KBM-7 (cell line): ENCODE data around the gene GPER1.

Source experiments
- DNase-seq: peaks from one replicate; pipeline ENCODE4 v3.0.0-alpha.2; 2015
- in situ Hi-C: fragments of 300-500 bp; cut with MboI; formaldehyde crosslinking; loops from 2 replicates; pipeline ENCODE4 v1.14.3; 2020; ENCODE audit warnings: low sequenced_read_pairs, low pct_unique_long_range_greater_than_20kb, mixed read lengths

GPER1 gene

DNA sequence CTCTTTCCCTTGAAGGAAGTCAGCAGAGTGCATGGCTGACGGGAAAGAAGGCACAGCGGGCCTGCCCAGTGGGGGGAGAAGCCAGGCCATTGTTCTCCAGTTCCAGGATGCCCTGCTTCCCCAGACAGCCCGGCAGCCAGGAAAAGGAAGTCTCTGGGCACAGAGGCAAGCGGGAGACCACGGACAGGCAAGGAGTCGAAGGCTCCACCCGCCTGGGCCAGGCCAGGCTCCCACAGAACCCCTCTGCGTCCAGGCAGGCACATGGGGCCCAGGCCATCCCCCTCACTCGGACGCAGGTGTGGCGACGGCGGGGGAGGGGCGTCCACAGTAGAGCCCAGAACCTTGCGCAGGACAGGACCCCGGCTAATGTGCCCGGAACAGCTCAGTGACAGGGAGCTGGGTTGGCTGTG is 34.9 kb upstream of the GPER1 start:
- DNase-seq: peak; percentile 54

DNA sequence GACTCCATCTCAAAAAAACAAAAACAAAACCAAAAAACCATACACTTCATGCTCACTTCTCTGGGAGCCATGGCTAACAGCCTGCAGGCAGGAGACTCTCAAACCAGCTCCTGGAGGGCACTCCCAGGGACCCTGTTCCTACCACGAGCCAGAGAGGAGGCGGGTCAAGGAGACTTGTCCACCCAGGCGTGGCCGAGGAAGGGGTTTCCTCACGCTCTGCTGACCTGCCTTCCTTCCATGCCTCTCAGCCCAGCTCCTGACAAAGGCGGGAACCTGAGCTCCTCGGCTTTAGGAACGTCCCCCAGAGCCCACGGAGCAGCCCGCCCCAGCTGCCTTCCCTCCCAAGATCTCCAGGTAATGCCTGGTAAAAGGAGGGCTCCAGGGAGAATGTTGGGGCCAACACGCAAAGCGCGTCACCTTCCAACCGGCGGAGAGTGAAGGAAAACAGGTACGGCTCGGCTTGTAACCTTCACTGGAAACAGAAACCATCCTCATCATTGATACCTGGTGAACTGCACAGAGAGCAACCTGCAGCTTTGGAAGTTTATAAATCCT is 34.0 kb upstream of the GPER1 start:
- in situ Hi-C loops: no loop called here
- no peak for DNase-seq

More for the DNA sequence above, 34.9 kb upstream of the GPER1 start:
- in situ Hi-C loops: no loop called here

- no peak for DNase-seq
- in situ Hi-C loops: no loop called here
Measured at GRCh38 chr7:1054438-1054837, 33.5 kb upstream of the GPER1 start.

DNA sequence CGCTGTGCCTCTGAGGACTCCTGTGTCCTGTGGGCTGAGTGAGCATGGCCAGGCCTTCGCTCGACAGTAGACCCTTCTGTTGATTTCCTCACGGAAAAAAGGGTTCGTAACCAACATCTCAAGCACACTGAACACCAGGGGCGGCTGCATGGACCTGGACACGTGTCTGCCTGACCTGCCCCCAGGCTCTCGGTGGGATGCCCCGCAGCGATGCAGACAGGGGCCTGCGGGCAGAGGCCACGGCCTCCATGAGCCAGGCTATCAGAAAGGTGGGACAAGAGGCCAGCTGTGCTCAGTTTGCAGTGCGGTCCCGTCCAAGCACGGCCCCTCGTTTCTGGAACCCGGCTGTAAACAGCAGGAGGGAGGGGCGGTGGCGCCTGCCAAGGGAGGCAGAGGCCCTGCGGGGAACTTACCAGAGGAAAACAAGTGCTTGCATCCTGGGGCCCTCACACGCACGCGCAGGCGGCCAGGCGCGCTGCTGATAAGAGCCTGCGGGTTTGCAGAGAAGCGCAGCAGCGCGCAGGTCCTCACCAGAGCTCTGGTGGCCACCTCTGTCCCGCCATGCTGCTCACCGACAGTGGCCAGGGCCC is 33.0 kb upstream of the GPER1 start:
- in situ Hi-C loops: no loop called here
- no peak for DNase-seq

DNA sequence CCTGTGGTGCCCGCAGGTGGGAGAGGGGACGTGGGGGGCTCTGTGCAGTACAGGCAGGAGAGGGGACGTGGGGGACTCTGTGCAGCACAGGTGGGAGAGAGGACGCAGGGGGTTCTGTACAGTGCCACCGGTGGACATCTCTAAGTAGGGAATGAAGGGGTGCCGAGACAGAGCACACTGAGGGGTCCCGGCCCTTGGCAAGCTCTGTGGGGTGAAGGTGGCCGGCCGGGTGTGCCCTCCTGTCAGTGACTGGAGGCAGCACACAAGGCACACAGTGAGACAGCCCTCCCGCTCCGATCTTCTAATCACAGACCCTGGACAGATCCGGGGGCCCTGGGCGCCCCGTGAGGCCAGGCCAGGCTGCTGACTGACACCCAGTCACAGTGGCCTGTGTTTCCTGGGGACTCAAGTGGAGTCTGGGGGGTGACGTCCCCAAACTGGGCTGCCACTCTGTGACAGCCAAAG is 32.4 kb upstream of the GPER1 start:
- in situ Hi-C loops: no loop called here
- no peak for DNase-seq

GRCh38 chr7:1055956-1056784 is 31.7 kb upstream of the GPER1 start:
- DNase-seq: no peak
- in situ Hi-C loops: no loop called here

GRCh38 chr7:1056785-1057410 is 31.0 kb upstream of the GPER1 start:
- no peak for DNase-seq
- in situ Hi-C loops: no loop called here

GRCh38 chr7:1057416-1058291 is 30.3 kb upstream of the GPER1 start:
- in situ Hi-C loops: no loop called here

DNA sequence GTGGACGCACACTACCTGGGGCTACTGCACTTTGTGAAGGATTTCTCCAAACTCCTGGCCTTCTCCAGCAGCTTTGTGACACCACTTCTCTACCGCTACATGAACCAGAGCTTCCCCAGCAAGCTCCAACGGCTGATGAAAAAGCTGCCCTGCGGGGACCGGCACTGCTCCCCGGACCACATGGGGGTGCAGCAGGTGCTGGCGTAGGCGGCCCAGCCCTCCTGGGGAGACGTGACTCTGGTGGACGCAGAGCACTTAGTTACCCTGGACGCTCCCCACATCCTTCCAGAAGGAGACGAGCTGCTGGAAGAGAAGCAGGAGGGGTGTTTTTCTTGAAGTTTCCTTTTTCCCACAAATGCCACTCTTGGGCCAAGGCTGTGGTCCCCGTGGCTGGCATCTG is 29.6 kb upstream of the GPER1 start:
- in situ Hi-C loops: no loop called here
- DNase-seq: no peak

More at GRCh38 chr7:1057416-1058291, 30.3 kb upstream of the GPER1 start:
- no peak for DNase-seq

- DNase-seq: no peak
- in situ Hi-C loops: no loop called here
Measured at GRCh38 chr7:1058821-1059199, 29.1 kb upstream of the GPER1 start.

- DNase-seq: no peak
- in situ Hi-C loops: no loop called here
Measured at GRCh38 chr7:1059200-1060091, 28.5 kb upstream of the GPER1 start.

DNA sequence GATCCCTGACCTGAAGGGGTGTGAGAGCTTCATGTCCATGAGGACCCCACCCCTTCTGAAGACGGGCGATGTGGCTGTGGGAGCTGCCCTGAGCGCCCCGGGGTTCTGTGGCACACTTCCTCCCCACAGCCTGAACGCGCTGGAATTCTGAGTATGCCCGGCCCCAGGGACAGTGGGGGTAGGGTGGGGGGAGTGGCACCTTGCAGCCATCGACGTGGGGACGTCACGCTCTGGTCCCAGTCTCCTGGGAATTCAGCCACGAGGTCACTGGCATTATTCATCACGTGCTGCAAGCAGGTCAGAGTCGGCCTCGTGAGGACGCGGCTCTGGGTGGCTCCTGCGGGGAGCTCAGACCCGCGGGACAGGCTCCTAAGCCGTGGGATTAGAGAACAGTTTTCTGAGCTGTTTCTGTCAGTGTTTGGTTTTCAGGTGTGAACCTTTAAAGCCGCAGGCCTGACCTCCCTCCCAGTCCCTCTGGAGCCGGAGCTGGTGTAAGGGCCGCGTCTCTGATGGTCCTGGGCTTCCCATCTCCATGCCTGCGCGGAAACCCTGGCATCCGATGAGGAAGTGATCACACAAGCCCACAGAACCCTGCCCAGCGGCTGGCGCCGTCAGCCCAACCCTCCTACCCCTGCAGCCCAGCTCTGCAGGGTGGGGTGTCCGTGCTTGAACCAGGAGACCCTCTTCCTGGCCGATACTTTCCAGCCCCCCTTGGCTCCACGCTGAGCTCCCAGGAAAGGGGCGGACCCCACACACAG is 27.4 kb upstream of the GPER1 start:
- in situ Hi-C loops: no loop called here
- DNase-seq: no peak

DNA sequence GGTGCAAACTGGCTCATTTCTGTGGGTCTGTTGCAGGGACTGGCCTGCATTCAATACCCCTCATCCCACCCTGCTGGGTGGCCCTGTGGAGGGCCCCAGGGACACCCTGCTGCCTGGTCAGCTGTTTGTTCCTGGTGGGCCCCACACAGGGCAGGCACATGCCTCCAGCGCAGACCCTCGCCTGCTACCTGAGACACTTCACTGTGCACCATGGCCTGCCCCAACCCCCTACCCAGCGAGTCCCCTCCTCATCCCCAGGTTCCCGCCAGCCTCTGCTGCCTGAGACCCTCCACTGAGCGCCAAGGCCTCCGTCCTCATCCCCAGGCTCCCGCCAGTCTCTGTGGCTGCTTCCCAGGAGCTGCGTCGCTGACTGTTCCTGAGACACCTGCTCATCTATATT is 26.7 kb upstream of the GPER1 start:
- no peak for DNase-seq
- in situ Hi-C loops: no loop called here

DNA sequence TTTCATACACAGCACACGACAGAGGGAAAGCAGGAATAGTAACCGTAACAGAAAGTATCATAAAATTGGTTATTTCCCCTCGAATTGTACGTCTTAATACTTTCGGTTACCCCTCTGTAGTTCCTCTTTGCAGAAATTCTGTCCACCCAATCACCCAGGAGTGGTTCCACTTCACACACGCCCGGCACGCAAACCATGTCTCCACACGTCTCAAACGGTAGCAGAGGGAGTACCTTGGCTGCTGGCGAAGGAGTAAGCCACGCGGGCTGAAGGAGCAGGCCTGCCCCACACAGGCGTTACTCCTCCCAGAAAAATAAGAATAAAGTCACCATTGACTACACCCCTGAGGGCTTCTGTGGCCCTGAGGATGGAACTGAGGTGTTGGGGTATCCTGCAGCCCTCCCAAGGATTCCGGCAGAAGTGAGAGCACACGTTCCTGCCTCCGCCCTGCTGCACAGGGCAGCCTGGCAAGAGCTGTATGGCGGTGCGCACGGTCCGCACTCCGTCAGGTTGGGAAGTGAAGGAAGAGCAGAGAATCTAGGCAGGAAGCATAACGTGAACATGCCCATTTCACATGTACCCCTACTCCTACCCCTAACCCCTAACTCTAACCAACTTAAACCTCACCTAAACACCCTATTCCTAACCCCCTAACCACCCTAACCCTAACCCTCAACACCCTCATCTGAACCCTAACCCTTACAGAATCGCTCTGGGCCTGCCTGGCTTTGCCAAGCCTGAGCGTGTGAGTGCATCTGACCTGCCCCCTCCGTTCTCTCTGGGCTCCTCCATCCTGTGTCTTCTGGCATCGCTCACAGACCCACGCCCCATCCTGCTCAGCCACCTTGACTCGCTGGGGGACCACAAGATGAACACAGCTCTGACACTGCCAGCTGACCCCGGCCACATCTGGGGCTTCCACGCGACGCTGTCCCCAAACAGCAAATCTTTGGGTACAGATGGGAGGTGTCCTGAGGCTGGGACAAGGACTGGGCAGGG is 25.3 kb upstream of the GPER1 start:
- DNase-seq: peak; percentile 85
- in situ Hi-C loops: no loop called here

DNA sequence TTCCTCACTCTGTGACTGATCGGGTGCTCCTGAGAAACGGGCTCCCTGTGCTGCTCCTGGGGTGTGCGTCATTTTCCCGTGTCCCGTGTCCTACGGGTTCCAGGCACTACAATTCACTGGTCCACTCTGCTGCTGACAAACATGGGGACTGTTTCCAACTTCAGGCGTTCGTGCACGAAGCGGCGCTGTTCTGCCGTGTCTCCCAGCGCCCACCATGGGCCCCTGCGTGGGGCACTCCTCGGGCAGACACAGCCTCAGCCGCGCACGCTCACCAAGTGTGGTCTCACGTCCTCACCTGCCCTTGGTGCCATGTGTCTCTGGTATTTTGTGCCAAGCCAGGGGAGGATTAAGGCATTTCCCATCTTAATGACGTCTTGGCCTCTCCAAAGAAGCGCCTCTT is 24.6 kb upstream of the GPER1 start:
- in situ Hi-C loops: no loop called here
- DNase-seq: no peak

- in situ Hi-C loops: no loop called here
Measured at GRCh38 chr7:1064581-1064980, 23.3 kb upstream of the GPER1 start.

DNA sequence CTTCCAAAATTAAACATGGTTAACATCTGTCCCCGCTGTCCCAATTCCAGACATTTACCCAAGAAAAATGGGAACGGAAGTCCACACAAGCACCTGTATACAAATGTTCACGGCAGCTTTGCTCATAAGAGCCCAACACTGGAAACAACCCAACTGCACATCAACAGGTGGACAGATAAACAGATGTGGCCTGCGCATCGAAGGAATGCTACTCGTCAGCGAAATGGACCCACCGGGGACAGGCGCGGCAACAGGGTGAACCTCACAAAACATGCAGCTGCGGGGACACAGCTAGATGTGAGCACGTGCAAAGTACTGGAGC is 22.7 kb upstream of the GPER1 start:
- in situ Hi-C loops: no loop called here
- DNase-seq: no peak

More at GRCh38 chr7:1064581-1064980, 23.3 kb upstream of the GPER1 start:
- no peak for DNase-seq
